HG03139 (cell line): ENCODE results near the gene TTC39C.
"Not testable (repeated sequence)": the region's sequence is repeated elsewhere in the genome, so short reads cannot be mapped to it uniquely, and the experiment has no call there.

Experiments
- ATAC-seq: cut with Tn5 transposase; IDR thresholded peaks from one replicate; pipeline ENCODE4 v1.9.1; 2021; ENCODE audit not compliant: unreplicated experiment

TTC39C gene

DNA sequence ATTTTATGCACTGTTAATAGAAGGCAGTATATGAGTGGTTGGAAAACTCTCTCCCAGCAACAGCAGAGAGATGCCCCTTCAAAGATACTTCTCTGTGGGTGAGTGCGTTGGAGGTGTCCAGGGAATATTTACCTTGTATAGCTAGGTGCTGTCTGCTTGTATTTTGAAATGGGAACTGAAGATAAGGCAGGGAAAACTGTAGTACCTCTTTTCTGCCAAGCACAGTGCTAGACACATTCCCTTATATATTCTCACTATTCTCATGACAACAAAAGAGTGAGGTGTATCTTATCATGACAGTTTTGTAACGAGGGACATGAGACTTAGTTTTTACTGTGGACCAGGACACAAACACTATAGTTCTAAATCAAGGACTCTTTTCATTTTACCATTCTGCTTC, 2.1 kb downstream of the TTC39C start:
- no peak for ATAC-seq

DNA sequence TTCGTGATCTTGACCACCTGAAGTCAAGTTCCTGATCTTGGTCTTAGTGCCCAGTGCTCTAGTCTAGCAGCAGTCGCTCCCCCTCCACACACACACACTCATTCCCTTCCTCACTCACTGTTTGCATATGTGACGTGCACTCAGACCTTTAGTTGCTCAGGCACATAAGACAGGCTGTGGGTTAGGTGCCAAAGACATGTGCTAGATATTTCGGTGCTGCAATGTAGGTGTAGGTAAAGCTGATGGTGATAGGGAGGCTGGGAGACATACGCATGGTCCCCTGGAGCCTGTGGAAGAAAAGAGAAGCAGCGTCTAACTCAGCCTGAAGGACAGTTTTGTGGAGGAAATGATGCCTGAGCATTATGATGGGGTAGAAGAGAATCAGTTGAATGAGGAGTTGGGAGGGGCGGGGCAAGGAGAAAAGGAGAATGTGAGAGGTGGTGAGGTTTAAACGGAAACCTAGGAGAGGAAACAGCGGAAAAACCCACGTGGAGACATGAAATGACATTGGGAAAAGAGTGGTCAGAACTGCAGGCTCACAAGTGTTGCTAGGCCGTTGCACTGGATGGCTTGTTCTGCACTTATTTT, 3.8 kb downstream of the TTC39C start:
- no peak for ATAC-seq

DNA sequence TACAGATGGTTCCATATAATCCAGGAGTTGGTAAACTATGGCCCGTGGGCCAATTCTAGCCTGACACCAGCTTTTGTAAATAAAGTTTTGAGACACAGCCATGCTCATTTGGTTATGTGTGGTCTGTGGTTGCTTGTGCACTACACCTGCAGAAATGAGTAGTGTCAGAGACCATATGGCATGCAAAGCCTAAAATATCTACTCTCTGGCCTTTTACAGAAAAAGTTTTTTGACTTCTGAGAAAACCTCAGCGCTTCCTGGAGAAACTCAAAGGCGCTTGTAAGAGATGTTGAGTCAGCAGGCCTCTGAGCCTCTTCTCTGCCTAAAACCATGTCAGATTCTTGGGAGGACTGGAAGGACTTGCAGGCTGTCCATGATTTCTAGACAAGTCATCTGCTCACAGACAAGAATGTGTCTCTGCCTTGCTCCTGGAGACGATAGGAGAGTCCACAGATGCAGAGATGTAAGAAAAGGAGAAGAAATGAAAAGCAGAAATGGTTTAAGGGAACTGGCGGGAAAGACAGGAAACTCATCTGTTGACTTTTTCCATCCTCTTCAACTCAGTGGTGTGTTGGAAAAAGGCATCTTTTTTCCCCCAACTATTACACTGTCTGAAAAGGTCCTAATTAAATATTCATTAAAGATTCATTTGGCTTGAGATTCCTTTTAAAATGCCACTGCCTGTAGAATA, 5.2 kb downstream of the TTC39C start:
- peak; percentile 73 for ATAC-seq

DNA sequence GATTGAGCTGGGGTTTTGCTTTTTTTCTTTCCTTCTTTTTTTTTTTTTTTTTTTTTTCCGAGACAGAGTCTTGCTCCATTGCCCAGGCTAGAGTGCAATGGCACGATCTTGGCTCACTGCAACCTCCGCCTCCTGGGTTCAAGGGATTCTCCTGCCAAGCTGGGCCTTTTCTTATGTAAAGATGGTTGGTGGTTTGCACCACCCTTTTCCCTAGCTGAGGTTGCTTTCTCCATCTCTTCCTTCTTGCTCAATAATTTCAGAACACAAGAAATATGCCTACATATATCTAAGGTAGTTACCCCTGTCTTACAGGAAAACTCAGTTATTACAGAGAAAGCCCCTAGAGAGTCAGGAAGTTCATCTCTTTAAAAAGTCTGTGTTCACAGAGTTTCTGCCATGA, 7.0 kb downstream of the TTC39C start:
- no peak for ATAC-seq

DNA sequence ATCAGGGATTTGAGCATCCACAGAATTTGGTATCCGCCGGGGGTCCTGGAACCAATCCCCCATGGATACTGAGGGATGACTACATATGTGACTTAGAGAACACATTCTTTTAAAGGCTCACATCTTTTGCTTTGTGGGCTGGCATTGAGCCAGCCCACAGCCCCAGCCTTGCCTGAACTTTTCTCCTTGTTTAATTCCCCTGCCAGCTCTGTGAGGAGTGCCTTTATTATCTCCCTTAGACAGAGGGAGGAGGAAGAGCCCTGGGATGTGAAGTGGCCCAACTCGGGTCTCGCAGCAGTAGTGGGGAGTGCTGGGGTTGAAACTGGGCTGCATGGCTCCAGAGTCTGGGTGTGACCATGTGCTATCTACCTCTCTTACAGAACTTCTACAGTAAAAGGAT, 7.6 kb downstream of the TTC39C start:
- ATAC-seq: no peak

DNA sequence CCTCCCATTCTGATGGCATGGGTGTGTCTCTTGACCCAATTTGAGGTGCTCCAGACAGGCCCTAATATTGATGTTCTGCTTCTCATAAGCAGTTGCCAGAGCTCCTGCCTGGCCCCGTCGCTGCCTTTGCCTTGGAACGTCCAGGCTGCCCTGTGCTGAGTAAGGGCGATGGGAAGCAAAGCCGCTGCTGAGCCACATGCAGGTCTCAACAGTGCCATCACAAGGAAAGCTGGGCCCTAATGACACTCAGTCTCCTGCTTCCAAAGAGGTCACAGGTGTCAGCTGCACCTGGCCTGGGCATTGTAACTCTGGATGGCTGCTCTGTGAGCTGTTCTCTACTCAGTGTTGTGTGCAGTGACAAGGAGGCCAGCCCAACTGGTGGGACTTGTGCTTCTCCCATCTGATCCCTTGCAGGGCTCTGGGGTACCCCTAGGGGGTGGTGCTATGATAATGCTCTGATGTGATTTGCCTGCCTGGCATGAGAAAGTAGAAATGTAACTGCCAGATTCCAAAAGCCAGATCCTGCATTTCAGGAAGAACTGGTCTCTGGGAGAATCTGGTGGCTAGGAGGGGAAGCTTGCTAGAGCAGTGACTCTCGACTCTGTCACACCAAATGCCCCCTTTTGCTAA, 8.7 kb downstream of the TTC39C start:
- ATAC-seq: no peak

DNA sequence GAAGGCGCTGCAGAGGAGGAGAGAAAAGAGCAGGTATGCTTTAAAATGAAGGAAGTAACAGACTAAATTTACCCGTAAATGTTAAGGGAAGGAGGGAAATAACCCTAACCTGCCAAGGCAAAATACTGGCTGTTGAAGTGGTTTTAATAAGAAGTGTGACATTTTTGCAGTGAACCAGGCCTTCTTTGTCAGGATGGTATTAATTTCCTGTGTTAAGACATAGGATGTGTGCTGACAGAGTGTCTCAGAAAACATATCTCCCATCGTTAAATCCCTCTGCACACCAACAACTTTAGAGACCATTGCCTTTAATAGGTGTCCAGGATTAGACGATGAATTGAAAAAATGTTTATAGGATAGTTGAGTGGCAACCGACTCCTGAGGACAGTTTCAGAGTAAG, 9.9 kb downstream of the TTC39C start:
- no peak for ATAC-seq

DNA sequence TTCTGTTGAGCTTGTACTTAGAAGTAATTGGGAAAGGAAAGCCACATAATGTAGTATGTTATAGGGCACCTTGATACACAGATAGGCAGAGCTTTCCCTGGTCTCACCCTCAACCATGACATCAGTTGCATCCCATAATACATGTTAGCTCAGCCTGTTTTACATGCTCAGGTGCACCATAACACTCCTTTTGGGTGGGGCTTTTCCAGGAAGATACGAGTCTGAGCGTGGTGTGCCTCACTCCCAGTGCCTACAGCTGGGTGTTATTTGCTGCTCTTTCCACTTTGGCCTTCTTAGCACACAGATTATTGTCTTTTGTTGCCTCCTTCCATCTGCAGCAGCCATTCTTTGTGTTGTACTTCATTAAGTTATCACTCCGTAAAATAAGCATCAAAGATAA, 11.9 kb downstream of the TTC39C start:
- ATAC-seq: no peak

DNA sequence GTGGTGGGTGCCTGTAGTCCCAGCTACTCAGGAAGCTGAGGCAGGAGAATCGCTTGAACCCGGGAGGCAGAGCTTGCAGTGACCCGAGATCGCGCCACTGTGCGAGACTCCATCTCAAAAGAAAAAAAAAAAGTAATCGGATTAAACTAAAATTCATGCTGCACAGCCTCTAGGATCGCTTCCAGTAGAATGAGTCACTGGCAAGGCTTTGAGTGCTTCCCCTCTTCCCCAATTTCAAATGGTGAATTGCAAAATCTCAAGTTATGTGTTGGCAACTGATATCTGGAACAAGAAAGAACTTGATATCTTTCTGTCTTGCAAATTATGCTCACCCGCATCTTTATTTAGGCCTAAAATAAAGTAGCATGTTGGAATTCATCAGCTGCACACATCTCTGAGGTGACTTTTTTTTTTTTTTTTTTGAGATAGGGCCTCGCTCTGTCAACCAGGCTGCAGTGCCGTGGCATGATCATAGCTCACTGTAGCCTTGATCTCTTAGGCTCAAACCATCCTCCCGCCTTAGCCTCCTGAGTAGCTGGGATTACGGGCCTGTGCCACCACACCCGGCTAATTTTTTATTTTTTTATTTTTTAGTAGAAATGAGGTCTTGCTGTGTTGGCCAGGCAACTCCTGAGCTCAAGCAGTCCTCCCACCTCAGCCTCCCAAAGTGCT, 12.7 kb downstream of the TTC39C start:
- ATAC-seq: no peak

DNA sequence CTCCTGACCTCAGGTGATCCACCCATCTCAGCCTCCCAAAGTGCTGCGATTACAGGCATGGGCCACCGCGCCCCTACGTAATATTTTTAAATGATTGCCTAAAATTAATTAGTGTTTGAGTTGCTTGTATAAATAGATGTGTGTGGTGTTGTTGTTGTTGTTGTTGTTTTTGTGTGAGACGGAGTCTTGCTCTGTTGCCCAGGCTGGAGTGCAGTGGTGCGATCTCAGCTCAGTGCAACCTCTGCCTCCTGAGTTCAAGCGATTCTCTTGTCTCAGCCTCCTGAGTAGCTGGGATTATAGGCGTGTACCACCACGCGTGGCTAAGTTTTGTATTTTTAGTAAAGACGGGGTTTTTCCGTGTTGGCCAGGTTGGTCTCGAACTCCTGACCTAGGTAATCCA, 14.4 kb downstream of the TTC39C start:
- ATAC-seq: not testable (repeated sequence)

DNA sequence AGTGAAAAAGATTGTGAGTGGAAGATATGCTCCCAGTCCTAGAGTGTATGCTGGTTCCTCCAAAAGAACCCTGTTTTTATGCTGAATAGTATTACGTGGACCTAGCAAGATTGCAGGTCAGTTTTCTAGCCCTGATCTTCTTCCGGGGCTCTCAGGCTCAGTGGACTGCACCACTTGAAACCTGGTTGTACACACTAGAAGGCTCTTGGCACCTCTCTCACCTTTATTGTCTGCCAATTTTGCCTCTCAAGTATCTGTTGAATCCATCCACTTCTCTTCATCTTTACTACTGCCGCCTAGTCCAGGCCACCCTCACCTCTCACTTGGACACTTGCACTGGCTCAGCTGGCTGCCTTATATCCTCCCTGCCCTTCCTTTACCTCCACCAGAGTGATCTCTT, 16.8 kb downstream of the TTC39C start:
- ATAC-seq: no peak

DNA sequence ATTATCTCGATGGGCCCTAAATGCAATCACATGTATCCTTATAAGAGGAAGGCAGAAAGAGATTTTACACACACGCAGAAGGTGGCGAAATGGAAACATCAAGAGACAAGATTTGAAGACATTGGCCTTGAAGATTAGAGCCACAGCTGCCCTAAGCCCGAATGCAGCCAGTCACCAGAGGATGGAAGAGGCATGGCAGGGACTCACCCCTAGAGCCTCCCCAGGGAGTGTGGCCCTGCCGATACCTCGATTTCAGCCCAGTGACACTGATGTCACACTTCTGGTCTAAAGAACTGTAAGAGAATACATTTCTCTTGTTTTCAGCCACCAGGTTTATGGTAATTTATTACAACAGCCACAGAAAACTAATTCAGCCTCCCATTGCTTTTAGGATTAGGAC, 17.4 kb downstream of the TTC39C start:
- ATAC-seq: no peak

DNA sequence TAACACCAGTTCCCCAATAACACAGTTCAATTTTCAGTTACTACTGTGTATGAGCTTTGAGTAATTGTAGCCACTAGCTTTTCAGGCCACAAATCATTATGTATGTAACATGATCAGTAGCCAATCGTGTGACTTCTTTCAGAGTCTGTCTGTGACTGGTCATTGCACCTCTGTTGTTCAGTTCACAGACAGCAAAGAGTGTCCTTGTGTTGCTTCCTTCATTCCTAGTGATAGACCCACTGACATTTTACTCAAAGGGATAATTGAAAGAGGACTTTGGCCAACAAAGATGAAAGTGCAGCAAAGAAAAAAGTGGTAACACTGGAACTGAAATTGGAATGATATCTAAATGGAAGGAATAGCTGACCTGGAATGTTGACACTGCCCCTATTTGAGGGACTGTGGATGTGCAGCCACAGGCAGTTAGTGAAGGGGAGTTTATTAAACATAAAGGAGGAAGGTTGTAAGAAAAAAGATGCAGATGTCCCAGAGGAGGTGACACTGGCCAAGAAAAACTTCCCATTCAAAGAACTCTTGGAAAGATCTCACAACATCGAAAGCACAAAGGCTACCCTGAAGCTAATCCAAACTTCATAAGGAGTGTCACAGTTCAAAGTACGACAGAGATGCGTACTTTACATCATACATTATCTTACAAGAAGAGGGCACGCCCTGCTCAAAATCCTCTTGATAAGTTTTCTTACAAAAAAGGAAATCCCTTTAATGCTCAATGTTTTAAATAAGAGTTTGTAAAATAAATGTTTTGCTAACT, 19.3 kb downstream of the TTC39C start:
- no peak for ATAC-seq

DNA sequence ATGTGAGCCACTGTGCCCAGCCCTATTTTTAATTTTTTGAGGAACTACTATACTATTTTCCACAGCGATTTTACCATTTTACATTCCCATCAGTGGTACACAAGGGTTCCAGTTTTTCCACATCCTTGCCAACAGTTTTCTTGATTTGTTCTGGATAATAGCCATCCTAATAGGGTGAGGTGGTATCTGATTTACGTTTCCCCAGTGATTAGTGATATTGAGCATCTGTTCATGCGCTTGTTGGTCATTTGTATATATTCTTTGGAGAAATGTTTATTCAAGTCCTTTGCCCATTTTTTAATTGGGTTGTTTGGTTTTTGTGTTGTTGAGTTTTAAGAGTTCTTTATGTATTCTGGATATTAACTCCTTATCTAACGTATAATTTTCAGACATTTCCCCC, 20.8 kb downstream of the TTC39C start:
- no peak for ATAC-seq

DNA sequence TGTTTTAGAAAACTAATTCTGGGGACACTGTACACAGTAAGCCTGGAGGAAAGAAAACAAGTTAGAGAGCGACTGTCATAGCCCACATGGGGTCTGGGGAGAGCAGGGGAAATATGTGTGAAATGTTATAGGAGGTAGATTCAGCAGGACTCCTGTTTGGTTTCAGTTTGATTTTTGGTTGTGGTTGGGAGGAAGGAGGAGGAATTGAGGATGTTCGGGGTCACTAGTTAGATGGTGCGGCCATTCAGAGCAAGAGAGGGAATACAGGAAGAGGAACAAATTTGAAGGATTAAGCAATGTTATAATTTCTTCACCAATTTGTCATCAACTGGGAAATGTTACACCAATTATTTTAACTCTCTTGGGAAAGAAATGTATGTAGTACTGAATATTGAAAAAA, 25.1 kb downstream of the TTC39C start:
- no peak for ATAC-seq

DNA sequence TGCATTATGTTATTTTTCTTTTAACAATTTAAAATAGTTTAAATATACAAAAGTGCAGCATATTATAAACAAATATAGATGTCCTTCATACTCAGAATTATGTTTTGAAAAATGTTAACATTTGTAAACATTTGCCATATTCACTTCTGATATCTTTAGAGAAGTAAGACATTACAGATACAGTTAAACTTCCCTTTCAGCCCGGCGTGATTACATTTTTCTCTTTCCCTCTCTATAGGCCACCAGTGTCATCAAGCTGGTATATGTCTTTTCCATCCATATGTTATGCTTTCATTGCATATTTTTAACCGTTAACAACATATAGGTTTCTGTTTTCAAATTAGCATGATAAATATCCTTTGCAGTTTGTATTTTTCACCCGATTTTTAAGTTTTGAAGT, 27.1 kb downstream of the TTC39C start:
- ATAC-seq: no peak

DNA sequence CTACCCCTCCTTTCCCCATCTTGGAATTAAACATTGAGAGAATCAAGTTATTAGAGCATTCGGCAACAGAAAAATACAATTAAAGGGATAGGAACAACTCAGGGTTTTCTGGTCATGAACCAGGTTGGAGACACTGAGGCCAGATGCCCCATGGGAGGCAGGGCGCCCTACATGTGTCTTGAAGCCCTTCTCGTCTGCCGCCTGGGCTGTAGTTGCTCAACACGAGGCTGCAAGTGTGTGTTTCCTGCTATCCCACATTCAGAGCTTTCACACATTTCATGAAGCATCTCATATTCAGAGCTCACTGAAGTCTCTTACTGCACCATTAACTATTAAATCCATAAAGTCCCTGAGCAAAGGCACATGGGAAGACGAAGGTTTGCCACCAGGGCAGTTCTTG, 28.8 kb downstream of the TTC39C start:
- ATAC-seq: no peak

DNA sequence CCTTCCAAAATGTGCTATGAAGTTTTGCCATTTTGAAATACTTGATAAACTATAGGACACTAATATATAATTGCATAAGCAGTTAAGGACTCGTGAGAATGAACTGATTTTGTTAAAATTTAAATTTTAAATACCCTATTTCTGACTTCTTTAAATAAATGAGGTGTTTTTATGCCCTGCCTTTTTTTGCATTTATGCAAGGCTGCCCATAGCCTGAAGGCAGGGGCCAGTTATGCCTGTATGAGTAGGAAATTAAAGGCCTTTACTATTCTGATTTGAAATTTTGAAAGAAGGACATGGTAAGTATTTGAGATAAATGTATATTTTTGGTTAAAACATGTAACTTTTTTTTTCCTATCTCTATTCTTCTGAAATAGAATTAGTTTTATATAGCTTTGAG, 33.7 kb downstream of the TTC39C start:
- ATAC-seq: no peak

DNA sequence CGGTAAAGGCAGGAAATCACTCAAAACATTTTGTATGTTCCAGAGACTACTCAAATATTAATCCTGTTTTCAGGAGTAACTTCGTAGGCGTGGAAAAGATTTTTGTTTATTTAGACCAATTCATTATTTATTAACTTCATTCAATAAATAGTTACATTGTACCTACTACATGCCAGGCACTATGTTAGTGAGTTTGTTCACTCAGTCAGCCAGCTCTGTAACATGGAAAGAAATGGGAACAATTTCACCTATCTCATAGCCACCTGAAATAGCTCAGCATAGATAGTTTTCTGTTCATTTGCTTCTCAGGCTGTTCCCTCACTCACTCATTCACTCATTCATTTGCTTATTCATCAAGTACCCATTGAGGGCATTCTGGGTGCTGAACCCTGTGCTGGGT, 34.6 kb downstream of the TTC39C start:
- ATAC-seq: no peak

DNA sequence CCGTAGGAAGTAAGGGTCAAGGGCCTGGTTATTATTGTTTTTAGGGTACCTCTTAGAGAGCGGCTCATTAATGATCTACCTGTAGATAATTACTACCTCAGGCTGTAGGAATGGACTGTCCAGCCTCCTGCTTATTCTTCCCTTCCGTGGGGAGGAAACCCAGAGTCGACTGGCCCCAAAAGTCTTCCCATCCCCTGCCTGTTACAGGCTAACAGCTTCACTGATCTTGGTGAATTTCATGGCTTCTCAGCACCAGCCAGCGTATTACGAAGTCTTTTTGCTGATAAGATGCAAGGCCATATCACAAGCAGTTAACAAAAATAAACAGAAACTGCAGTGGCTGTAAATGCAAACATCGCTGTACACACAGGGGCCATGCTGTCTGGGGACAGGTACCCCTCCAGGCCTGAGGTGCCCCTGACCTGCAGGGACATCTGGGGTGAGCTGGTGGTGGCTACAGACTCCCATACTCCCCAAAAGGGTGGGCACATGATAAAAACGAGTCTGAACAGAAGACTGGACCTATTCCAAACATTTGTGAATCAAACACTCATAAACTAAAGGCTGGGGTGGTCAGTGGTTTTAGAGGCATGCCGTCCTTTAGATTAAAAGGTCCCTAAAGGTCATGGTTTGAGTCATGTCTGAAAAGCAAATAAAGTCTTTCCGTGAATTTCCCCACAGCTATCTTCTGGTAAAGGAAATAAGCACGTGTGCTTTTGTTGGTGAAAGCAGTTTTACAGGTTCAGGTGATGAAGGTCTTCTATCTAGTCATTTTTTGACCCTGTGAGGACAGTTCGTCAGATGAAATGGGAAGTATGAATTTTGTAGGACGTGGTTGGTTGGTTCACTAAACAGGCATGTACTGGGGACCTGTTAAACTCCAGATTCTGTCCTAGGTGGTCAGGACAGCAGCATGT, 36.7 kb downstream of the TTC39C start:
- no peak for ATAC-seq
